Erythroblast (primary cell): ENCODE data around the gene HEXIM2.

Experiments used
- GATA1 ChIP-seq: IDR thresholded peaks from 2 replicates; pipeline ENCODE4 v1.6.1; 2011; ENCODE audit warnings: low read depth, mild to moderate bottlenecking, control low read depth, low read length, moderate library complexity
- POLR2A ChIP-seq: IDR thresholded peaks from 2 replicates; pipeline ENCODE4 v1.6.1; 2011; ENCODE audit warnings: mild to moderate bottlenecking, low read length

DNA sequence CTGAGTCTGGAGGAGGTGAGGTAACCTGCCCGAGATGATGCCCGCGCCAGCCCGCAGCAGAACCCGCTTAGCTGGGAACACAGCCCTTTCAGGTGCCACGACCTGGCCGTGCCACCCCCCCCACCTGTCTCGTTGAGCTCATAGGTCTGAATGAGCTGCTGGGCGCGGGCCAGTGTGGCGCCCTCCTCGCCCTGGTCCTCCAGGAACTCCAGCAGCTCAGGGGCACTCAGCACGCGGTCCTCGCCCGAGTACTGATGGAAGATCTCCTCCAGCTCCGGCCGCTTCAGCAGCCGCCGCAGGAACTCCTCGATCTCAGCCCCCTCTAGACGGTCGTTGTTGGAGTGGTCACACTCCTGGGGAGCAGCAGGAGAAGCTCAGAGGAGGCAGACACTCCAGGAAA, 43.0 kb upstream of the HEXIM2 start:
- TF ChIP-seq POLR2A (no peak), GATA1 (no peak)
